ENCODE results near the gene COBL.

The COBL gene

GRCh38 chr7:51077987-51078370 is 238.6 kb downstream of the COBL start:
- no peak for DNase-seq (ENCODE audit: low spot score)

- no peak for DNase-seq (ENCODE audit: low spot score)
Observed at GRCh38 chr7:51077316-51077986, 239.2 kb downstream of the COBL start.

GRCh38 chr7:51075681-51076580 is 240.7 kb downstream of the COBL start:
- DNase-seq (ENCODE audit: low spot score) = no peak

GRCh38 chr7:51073171-51073570 is 243.4 kb downstream of the COBL start:
- DNase-seq (ENCODE audit: low spot score) = no peak

- DNase-seq (ENCODE audit: low spot score) = no peak
Observed at GRCh38 chr7:51072281-51072680, 244.3 kb downstream of the COBL start.

GRCh38 chr7:51071427-51071826 is 245.2 kb downstream of the COBL start:
- no peak for DNase-seq (ENCODE audit: low spot score)

GRCh38 chr7:51070151-51070550 is 246.5 kb downstream of the COBL start:
- DNase-seq (ENCODE audit: low spot score) = no peak

- no peak for DNase-seq (ENCODE audit: low spot score)
Observed at GRCh38 chr7:51069411-51070083, 247.1 kb downstream of the COBL start.

- DNase-seq (ENCODE audit: low spot score) = no peak
Observed at GRCh38 chr7:51068401-51068800, 248.2 kb downstream of the COBL start.

- DNase-seq (ENCODE audit: low spot score) = peak; percentile 13
Observed at GRCh38 chr7:51067757-51068156, 248.9 kb downstream of the COBL start.

- no peak for DNase-seq (ENCODE audit: low spot score)
Observed at GRCh38 chr7:51067258-51067657, 249.4 kb downstream of the COBL start.

GRCh38 chr7:51066405-51066882 is 250.2 kb downstream of the COBL start:
- DNase-seq (ENCODE audit: low spot score) = no peak

- DNase-seq (ENCODE audit: low spot score) = no peak
Observed at GRCh38 chr7:51065766-51066165, 250.8 kb downstream of the COBL start.

GRCh38 chr7:51064688-51065087 is 251.9 kb downstream of the COBL start:
- no peak for DNase-seq (ENCODE audit: low spot score)

GRCh38 chr7:51062222-51062987 is 254.2 kb downstream of the COBL start:
- DNase-seq (ENCODE audit: low spot score) = no peak

- no peak for DNase-seq (ENCODE audit: low spot score)
Observed at GRCh38 chr7:51060536-51060935, 256.1 kb downstream of the COBL start.

- DNase-seq (ENCODE audit: low spot score) = no peak
Observed at GRCh38 chr7:51059504-51060142, 257.0 kb downstream of the COBL start.

GRCh38 chr7:51058764-51059163 is 257.8 kb downstream of the COBL start:
- DNase-seq (ENCODE audit: low spot score) = no peak

GRCh38 chr7:51055039-51055840 is 261.4 kb downstream of the COBL start:
- no peak for DNase-seq (ENCODE audit: low spot score)

GRCh38 chr7:51054231-51054630 is 262.4 kb downstream of the COBL start:
- DNase-seq (ENCODE audit: low spot score) = no peak

Measured in hematopoietic multipotent progenitor cell treated with erythropoietin and hydrocortisone succinate and interleukin-3 and kit ligand, for 17 days (in vitro differentiated cells).